Measurements from ENCODE around the gene GPRIN2. TPM values are rescaled to one million over a fixed set of nuclear protein-coding genes. Genes with fewer than 3 reads are reported as not detected.
"Not testable (repeated sequence)": the region's sequence is repeated elsewhere in the genome, so short reads cannot be mapped to it uniquely, and the experiment has no call there.

The GPRIN2 gene
- total RNA-seq, result 10 to 100 TPM; 23.2 to 36.5 TPM
- 10 to 100 TPM; 17.7 to 35.0 TPM for polyA plus RNA-seq
- long read RNA-seq, donor 1, partial matches to known transcripts, result 0 of 1 reads
- long read RNA-seq, donor 1, other reads (novel, unspliced or antisense), result 0 of 1 reads
- long read RNA-seq, donor 2, partial matches to known transcripts, result 0 of 2 reads
- long read RNA-seq, donor 2, other reads (novel, unspliced or antisense), result 0 of 2 reads
- long read RNA-seq, donor 3, partial matches to known transcripts, result 0 of 3 reads
- long read RNA-seq, donor 3, other reads (novel, unspliced or antisense), result 0 of 3 reads
- long read RNA-seq, donor 4, partial matches to known transcripts, result 0 of 2 reads
- long read RNA-seq, donor 4, other reads (novel, unspliced or antisense), result 0 of 2 reads
- long read RNA-seq, donor 5, transcript GPRIN2-201 (1 exons, 1,696 nt), result major isoform, 7 of 8 reads
- long read RNA-seq, donor 5, partial matches to known transcripts, result 0 of 8 reads
- long read RNA-seq, donor 5, other reads (novel, unspliced or antisense), result 0 of 8 reads

DNA sequence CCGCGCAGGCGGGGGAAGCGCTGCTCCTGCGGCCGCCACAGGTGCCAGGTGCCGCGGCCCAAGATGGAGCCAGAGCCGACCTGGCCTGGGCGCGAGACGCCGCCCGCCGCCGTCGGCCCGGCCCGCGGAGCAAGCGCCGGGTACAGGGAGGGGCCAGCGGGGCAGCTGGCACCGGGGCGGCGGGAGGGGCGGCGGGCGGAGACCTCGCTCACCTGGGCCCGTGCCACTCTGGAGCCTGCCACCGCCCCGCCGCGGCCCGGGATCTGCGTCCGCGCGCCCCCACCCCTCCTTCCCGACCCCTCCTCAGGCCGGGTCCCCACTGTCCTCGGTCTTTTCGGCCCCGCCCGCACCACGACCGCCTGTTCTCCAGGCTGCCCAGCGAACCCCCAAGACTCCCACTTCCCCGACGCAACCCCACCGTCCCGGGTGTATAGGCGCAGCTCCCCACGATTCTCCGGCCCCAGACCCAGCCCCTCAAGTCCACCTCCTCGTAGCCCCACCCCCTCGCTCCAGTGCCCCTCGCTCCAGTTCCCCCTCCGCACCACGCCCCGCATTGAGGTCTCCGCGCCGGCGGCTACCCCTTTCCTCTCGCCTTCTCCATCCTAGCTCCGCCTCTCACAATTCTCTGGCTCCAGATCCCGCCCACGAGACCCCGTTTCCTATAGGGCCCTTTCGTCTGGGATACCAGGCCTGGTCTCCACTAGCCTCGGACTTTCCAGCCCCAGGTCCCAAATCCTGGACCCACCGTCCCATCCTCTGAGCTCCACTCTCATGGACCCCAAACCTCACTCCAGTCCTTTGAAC is at the start of gene GPRIN2:
TSS of gene GPRIN2 (minus strand) at position 144 of the 804 bp plus-strand sequence. CDS start 5,922 bp downstream, outside the sequence.
- peaks cover 0 to 3% (median 0%) of the 10 kb centered on the region in 4 donors for H3K9me3 ChIP-seq (ENCODE audit: control insufficient read depth in 4 of 4, insufficient read depth in 3 of 4, low read length in 3 of 4)
- ATAC-seq (ENCODE audit: insufficient read depth, low FRiP score) (peak; percentile 68), DNase-seq (peak; percentile 31 to 59 (median 43))
- WGBS, 2 donors, result 5% methylated on average over 64 to 74 of the region's 74 CpGs
- peak within 1 kb of the TSS in 1 of 2 donors; percentile 65 for H3K27ac ChIP-seq (ENCODE audit: low read depth in 1 of 2, low read length in 1 of 2)
- H3K9ac ChIP-seq (ENCODE audit: insufficient read depth in 1 of 2, low read length in 2 of 2), result peak within 1 kb of the TSS in 1 of 2 donors; percentile 44
- H3K36me3 ChIP-seq (ENCODE audit: control insufficient read depth in 4 of 4, insufficient read depth in 4 of 4, low read length in 4 of 4), result no peaks in the 10 kb centered on the region
- TF ChIP-seq, protein P1, sequence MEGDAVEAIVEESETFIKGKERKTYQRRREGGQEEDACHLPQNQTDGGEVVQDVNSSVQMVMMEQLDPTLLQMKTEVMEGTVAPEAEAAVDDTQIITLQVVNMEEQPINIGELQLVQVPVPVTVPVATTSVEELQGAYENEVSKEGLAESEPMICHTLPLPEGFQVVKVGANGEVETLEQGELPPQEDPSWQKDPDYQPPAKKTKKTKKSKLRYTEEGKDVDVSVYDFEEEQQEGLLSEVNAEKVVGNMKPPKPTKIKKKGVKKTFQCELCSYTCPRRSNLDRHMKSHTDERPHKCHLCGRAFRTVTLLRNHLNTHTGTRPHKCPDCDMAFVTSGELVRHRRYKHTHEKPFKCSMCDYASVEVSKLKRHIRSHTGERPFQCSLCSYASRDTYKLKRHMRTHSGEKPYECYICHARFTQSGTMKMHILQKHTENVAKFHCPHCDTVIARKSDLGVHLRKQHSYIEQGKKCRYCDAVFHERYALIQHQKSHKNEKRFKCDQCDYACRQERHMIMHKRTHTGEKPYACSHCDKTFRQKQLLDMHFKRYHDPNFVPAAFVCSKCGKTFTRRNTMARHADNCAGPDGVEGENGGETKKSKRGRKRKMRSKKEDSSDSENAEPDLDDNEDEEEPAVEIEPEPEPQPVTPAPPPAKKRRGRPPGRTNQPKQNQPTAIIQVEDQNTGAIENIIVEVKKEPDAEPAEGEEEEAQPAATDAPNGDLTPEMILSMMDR (IDR thresholded peaks at IDR 0.05; ENCODE audit: control extremely low read depth, extremely low read depth), result no peak
- H3K4me3 ChIP-seq, result peak within 1 kb of the TSS; percentile 29
- peaks cover 0 to 20% (median 13%) of the 10 kb centered on the region in 3 donors for H3K27me3 ChIP-seq (ENCODE audit: control insufficient read depth in 3 of 3, insufficient read depth in 3 of 3, low read length in 2 of 3)
- H3K4me1 ChIP-seq (ENCODE audit: control insufficient read depth in 5 of 5, insufficient read depth in 5 of 5, low read length in 5 of 5), result peaks cover 0 to 14% (median 0%) of the 10 kb centered on the region in 5 donors

DNA sequence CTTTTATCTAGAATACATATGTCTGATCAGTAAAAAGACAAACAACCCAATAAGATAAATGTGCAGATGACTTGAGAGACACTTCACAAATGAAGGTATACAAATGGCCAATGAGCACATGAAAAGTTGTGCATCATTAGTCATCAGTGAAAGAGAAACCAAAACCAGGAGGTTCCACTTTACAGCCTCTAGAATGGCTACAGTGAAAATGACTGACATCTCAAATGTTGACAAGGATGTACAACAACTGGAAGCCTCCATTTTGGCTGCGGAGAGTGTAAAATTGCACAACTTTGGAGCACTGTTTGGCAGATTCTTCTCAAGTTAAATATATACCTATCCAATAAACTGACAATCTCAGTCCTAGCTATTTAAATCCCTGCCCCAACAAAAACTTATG is 44.1 kb upstream of the GPRIN2 start:
- ATAC-seq (ENCODE audit: insufficient read depth, low FRiP score); H3K27ac ChIP-seq (ENCODE audit: low read depth in 1 of 2, low read length in 1 of 2); DNase-seq; H3K4me1 ChIP-seq (ENCODE audit: control insufficient read depth in 5 of 5, insufficient read depth in 5 of 5, low read length in 5 of 5); H3K9me3 ChIP-seq (ENCODE audit: control insufficient read depth in 4 of 4, insufficient read depth in 3 of 4, low read length in 3 of 4); H3K9ac ChIP-seq (ENCODE audit: insufficient read depth in 1 of 2, low read length in 2 of 2); H3K27me3 ChIP-seq (ENCODE audit: control insufficient read depth in 3 of 3, insufficient read depth in 3 of 3, low read length in 2 of 3); H3K36me3 ChIP-seq (ENCODE audit: control insufficient read depth in 4 of 4, insufficient read depth in 4 of 4, low read length in 4 of 4); H3K4me3 ChIP-seq: not testable (repeated sequence)
- 37 to 68% methylated on average over 1 of the region's 1 CpG for WGBS, 2 donors

DNA sequence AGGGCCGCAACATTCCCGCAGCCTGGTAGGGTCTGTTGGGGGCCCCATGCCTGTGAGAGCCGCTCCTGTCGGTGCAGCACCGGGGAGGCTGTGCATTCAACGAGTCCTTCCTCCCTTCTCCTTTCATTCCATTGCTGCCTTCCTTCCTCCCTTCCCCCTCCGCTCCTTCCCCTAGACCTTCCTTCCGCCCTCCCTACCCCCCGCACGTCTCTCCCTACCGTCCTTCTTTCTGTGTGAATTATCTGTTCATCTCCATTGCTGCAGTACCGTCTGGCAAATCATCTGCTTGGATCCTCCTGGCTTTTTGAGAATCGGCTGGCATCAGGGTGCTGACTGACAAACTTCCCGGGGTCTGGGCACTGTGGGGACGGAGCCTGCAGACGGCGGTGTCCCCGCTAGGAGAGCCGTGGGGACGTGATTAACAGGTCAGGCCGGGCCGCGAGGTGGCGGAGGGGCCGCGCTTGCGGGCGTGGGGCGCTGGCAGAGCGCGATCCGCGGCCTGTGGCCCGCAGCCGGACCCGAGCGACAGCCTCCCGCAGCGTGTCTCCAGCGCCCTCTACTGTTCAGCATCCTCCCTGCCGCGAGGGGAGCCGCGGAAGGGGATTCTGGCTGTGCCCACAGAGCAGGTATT is 41.3 kb upstream of the GPRIN2 start:
- ATAC-seq (ENCODE audit: insufficient read depth, low FRiP score), result peak; percentile 86
- H3K4me3 ChIP-seq; H3K27ac ChIP-seq (ENCODE audit: low read depth in 1 of 2, low read length in 1 of 2); H3K9me3 ChIP-seq (ENCODE audit: control insufficient read depth in 4 of 4, insufficient read depth in 3 of 4, low read length in 3 of 4); H3K9ac ChIP-seq (ENCODE audit: insufficient read depth in 1 of 2, low read length in 2 of 2); H3K4me1 ChIP-seq (ENCODE audit: control insufficient read depth in 5 of 5, insufficient read depth in 5 of 5, low read length in 5 of 5); H3K36me3 ChIP-seq (ENCODE audit: control insufficient read depth in 4 of 4, insufficient read depth in 4 of 4, low read length in 4 of 4); H3K27me3 ChIP-seq (ENCODE audit: control insufficient read depth in 3 of 3, insufficient read depth in 3 of 3, low read length in 2 of 3): not testable (repeated sequence)
- WGBS, 2 donors, result 0 to 1% methylated on average over 4 to 30 of the region's 44 CpGs
- peak in 1 of 3 donors; percentile 12 for DNase-seq

DNA sequence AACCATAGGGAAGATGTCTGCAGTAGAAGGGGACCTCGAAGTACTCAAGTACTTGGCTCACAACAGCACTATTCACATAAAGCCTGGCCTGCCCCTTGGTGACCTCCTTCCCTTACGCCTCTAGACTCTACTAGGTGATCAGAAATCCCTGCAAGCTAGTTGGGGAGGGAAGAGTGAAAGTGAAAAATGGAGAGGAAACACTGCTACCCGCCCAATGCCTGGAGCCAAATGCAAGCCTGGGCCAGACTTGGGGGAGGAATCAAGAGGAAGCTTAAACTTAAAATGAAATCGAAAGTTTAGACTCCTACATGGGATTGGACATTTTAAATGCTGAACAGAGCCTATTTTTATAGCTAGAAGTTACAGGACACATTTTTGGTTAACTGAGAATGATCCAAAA is 40.1 kb upstream of the GPRIN2 start:
- peak in 1 of 3 donors; percentile 4 for DNase-seq
- H3K36me3 ChIP-seq (ENCODE audit: control insufficient read depth in 4 of 4, insufficient read depth in 4 of 4, low read length in 4 of 4); H3K9ac ChIP-seq (ENCODE audit: insufficient read depth in 1 of 2, low read length in 2 of 2); H3K4me1 ChIP-seq (ENCODE audit: control insufficient read depth in 5 of 5, insufficient read depth in 5 of 5, low read length in 5 of 5); H3K9me3 ChIP-seq (ENCODE audit: control insufficient read depth in 4 of 4, insufficient read depth in 3 of 4, low read length in 3 of 4); H3K4me3 ChIP-seq; H3K27ac ChIP-seq (ENCODE audit: low read depth in 1 of 2, low read length in 1 of 2); H3K27me3 ChIP-seq (ENCODE audit: control insufficient read depth in 3 of 3, insufficient read depth in 3 of 3, low read length in 2 of 3); ATAC-seq (ENCODE audit: insufficient read depth, low FRiP score): not testable (repeated sequence)
- WGBS, 2 donors, result 11 to 16% methylated on average over 2 of the region's 4 CpGs

DNA sequence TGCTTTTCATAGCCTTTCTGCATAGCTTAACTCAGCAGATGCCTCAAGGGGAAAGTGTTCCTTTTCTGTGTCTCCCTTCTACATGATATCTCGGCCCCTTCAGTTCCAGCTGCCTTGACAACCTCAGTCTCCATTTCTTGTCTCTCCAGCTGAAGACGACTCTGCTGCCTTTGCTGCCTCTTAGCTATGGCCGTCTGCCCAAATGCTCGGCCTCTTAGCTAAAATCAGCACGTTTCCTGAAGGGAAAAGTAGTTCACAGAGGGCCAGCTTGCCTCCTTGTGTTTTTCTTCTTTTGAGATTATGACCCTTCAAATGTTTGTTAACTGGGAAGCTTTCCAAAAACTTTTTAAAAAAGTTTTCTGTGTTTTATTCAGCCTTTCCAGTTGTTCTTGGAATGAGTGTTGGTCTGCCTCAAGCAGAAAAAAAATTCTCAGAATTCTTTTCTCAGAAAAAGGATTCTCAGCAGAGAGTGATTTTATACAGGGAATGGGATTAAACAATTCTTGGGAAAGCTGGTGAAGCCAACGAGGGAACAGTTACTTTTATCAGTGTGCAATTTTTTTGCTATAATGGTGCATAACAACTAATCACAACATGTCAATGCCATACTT is 38.1 kb upstream of the GPRIN2 start:
- H3K27me3 ChIP-seq (ENCODE audit: control insufficient read depth in 3 of 3, insufficient read depth in 3 of 3, low read length in 2 of 3); H3K4me3 ChIP-seq; H3K36me3 ChIP-seq (ENCODE audit: control insufficient read depth in 4 of 4, insufficient read depth in 4 of 4, low read length in 4 of 4); H3K9ac ChIP-seq (ENCODE audit: insufficient read depth in 1 of 2, low read length in 2 of 2); H3K27ac ChIP-seq (ENCODE audit: low read depth in 1 of 2, low read length in 1 of 2); H3K9me3 ChIP-seq (ENCODE audit: control insufficient read depth in 4 of 4, insufficient read depth in 3 of 4, low read length in 3 of 4); H3K4me1 ChIP-seq (ENCODE audit: control insufficient read depth in 5 of 5, insufficient read depth in 5 of 5, low read length in 5 of 5); DNase-seq: not testable (repeated sequence)
- peak; percentile 3 for ATAC-seq (ENCODE audit: insufficient read depth, low FRiP score)
- WGBS, 2 donors, result 30 to 60% methylated on average over 5 of the region's 6 CpGs

DNA sequence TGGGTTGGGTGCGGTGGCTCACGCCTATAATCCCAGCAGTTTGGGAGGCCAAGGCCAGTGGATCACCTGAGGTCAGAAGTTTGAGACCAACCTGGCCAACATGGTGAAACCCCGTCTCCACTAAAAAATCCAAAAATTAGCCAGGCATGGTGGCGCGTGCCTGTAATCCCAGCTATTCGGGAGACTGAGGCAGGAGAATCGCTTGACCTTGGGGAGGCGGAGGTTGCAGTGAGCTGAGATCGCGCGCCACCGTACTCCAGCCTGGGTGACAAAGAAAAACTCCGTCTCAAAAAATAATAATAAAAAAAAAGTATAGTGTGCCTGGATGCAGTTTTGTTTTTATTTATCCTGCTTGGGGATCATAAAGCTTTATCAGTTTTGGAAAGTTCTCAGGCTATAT is 36.8 kb upstream of the GPRIN2 start:
- not testable (repeated sequence) for H3K4me1 ChIP-seq (ENCODE audit: control insufficient read depth in 5 of 5, insufficient read depth in 5 of 5, low read length in 5 of 5); H3K9me3 ChIP-seq (ENCODE audit: control insufficient read depth in 4 of 4, insufficient read depth in 3 of 4, low read length in 3 of 4); H3K9ac ChIP-seq (ENCODE audit: insufficient read depth in 1 of 2, low read length in 2 of 2); DNase-seq; H3K27ac ChIP-seq (ENCODE audit: low read depth in 1 of 2, low read length in 1 of 2); H3K4me3 ChIP-seq; H3K27me3 ChIP-seq (ENCODE audit: control insufficient read depth in 3 of 3, insufficient read depth in 3 of 3, low read length in 2 of 3); ATAC-seq (ENCODE audit: insufficient read depth, low FRiP score); H3K36me3 ChIP-seq (ENCODE audit: control insufficient read depth in 4 of 4, insufficient read depth in 4 of 4, low read length in 4 of 4)
- WGBS, 2 donors, result 97 to 99% methylated on average over 9 to 13 of the region's 13 CpGs
